GM19324 (cell line): Measurements from ENCODE around the gene RHEX.
"Not testable (repeated sequence)": the region's sequence is repeated elsewhere in the genome, so short reads cannot be mapped to it uniquely, and the experiment has no call there.

Experiments
- ATAC-seq: cut with Tn5 transposase; IDR thresholded peaks from one replicate; pipeline ENCODE4 v1.9.1; 2021; ENCODE audit warnings: mild to moderate bottlenecking, moderate library complexity; ENCODE audit not compliant: unreplicated experiment, low FRiP score

Gene RHEX, protein sequence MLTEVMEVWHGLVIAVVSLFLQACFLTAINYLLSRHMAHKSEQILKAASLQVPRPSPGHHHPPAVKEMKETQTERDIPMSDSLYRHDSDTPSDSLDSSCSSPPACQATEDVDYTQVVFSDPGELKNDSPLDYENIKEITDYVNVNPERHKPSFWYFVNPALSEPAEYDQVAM

DNA sequence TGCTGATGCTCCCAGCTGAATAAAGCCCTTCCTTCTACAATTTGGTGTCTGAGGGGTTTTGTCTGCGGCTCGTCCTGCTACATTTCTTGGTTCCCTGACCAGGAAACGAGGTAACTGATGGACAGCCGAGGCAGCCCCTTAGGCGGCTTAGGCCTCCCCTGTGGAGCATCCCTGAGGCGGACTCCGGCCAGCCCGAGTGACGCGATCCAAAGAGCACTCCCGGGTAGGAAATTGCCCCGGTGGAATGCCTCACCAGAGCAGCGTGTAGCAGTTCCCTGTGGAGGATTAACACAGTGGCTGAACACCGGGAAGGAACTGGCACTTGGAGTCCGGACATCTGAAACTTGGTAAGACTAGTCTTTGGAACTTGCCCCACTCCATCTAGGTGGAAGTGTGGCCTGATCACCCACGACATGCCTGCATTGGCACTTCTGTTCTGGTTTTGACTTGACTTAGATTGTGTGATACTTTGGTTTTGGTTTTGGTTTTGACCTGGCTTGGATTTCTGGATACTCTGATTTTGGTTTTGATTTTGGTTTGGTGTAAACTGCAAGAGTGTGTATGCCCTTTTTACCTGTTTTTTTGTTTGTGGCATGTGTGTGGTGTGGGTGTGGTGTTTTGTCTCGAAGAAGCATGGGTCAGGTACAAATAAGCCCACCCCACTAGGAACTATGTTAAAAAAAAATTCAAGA lies at the start of gene RHEX:
RHEX (plus strand) TSS at position 255 of the 692 bp plus-strand sequence. CDS start 44,656 bp downstream, outside the sequence.
- not testable (repeated sequence) for ATAC-seq

DNA sequence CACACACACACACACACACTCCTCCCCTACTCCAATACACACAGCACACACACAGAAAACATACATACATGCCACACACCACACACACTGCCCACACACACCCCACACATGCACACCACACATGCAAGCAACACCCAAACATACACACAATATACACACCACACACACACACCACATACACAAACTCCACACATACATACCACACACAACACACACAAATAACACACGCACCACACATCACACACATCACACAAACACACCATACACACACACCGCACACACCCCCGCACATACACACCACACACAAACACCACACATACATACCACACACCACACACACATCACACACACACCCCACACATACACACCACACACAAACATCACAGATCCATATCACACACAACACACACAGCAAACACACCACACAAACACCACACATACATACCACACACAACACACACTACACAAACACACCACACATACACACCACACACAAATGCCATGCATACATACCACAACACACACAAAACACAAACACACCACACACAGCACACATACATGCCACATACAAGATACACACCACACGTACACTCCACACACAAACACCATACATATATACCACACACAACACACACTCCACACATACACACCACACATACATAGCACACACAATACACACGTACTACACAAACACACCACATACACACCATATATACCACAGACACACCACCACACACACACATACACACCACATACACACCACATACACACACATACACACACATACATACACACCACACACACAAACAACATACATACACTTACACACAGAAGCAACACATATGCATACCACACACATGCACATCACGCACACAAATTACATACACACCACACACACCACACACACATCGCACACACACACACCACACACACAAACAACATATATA lies 48.8 kb upstream of the RHEX start:
- no peak for ATAC-seq

DNA sequence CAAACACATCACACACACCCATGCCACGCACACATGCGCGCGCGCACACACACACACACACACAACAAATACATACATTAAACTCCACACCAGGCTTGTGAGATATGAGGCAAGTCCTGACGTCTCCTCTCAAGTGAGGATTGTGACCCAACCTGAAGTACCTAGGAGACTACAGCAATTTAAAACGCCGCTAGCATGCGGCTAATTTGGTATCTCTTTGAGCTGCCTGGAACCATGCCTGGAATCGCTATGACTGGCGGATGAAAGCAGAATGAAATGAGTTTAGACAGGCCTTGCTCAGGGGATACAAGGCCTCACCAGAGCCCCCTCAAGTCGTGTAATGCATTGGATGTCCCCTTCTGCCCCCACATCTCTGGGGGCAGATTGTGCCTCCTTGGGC lies 48.1 kb upstream of the RHEX start:
- no peak for ATAC-seq

DNA sequence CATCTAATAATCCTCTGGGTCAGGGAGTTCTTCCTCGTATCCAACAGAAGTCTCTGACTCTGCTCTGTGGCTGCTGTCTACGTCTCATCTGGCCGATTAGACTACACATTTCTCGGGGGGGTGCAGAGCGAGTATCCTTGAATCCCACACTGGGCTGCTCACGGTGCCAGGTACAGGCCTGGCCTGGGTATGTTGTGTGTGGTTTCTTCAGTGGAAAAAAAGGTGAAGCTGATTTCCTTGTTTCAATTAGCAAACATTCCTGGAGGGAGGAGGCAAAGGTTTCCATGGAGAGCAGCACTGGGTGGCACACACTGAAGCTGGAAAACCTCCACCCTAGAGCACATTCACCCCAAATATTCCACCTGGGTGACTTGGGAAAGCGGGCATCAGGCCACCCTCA lies 47.7 kb upstream of the RHEX start:
- no peak for ATAC-seq

DNA sequence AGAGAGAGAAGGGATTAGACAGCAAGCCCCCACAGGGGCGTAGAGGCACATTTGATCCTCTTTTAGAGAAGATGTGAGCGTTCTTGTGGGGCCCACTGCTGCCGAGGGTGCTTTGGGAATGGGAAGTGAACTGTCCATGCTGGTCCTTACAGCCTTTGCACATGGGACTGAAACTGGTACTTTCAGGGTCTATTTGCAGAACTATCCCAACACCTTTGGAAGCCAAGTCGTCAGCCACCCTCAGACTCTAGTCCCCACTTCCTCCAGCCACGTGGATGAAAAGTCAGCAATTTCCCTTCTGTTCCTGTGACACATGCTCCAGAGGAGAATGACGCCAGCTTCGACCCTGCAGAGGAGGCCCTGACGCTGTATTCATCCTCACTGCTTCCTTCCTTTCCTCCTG lies 47.2 kb upstream of the RHEX start:
- no peak for ATAC-seq

DNA sequence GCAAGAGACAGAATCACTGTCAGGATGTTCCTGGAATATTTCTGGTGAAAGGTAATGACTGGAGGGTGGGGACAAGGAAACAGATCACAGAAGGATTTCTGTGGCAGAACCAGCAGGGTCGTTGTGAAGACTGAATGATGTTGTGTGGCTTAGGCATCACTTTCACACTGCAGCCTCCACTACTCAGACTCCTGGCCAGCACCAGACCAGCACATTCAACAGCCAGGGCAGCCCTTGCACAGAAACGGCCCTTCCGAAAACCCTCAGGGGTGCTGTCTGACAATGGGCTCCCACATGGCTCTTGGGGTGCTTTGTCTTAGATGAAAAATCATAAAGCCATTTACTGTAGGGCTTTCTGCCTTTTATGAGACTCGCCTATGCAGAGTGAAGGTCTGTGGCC lies 46.0 kb upstream of the RHEX start:
- no peak for ATAC-seq

DNA sequence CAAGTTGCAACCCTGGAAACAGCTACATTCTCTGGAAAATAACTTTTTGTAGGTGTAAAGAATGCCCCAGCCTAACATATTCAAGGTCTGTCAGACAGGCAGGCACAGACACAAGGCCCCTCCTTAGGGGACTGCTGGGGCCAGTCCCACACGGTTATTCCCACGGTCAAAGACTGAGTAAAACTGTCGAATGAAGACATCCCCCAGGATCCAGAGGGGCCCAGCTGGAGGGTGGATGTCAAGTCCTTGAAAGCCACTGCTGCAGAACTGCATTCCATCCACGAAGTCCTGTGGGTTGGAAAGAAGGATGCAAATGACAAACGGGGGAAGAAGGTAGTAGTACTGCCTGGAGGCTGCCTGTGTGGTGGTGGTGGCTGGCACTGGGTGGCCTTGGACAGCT lies 42.9 kb upstream of the RHEX start:
- ATAC-seq = no peak

DNA sequence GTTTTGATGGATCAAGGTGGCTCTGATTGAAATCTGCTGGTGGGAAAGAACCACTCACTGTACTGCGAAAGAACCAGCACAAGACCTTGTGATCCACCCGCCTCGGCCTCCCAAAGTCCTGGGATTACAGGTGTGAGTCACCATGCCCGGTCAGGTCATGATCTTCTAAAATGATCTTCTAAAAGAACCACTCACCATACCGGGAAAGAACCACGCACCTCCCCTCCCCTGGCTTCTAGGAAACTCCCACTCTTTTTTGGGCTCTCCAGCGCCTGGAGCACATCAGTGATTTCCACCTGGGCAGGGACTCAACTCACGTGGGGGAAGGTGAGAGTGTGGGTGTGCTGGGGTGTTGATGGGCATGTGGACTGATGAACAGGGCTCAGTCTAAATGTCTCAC lies 41.9 kb upstream of the RHEX start:
- no peak for ATAC-seq

DNA sequence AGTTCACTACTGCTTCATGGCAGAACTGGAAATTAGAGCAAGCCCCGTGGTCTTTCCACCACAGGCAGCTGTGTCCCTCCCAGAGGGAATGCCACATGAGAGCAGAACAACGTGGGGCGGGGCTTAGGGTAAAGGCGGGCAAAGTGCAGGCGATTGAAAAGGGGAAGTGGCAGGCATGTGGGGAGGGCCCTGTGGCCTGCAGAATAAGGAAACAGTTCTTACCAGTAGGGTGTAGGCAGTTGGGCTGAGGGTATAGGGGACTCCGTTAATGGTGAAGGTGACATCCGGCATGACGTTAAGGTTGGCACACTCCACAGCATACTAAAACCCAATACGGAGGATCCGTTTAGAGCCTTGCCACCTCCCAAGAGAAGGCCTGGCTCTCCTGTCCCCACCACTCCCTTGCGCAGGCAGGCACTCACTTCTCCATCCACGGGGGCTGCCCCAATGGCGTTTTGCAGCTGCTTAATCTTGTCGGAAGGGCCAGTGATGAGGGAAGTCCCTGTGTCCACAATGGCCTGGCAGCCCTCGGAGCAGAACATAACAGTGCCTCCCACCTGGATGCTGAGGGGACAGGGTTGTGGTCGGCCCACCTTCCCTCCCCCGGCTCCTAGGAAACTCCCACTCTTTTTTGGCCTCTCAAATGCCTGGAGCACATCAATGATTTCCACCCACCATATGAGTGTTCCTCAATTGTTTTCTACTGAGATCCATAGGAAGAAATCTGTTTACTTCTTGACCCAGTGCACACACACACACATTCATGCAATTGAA lies 40.7 kb upstream of the RHEX start:
- peak; percentile 87 for ATAC-seq

DNA sequence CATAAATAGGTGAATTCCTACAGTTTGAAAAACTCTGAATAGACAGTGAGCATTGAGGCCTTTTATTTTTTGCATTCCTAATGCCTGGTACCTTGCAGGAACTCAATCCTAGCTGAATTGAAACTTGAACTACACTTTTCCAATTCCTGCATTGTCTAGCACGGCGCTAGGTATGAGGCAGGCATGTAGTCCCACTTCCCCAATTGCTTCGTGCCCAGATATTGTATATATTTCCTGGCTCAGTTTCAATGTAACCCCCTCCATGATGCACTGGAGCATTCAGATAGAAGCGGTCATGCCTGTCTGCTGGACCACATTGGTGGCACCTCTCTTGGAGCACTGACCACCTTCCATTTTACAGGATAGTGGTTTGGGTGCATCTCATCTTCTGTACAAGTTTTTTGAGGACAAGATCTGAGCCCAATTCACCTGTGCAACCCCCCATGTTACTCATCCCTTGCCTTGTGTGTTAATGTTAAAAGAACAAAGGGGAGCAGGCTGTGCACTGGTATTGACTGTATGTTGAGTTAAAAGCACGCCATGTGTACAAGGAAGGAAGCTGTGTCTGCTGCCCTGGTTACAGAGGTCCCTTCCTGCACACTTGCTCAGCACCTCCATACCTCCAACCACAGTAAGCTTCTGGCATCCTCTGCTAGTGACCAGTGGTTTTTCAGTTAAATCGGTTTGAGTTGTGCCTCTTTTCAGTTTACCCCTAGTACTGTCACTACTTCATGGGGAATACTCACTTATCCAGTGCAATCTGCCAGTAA lies 39.8 kb upstream of the RHEX start:
- no peak for ATAC-seq

DNA sequence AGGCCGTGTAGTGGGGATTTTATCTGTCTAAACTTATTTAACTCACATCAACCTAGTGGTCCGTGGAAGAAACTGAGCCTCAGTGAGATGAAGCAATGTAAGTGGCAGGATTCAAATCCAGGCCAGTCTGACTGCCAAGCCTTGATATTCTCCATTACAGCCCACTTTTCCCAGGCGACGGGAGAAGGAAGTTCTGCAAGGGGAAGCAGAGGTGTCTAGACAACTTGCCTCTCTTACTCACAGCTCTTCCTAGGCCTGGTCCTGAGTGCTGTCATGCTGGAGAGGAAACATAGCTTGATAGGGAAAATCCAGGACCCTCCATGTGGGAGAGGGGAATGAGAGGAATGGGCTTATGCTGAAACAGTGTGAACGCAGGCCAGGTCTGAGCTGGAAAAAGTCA lies 38.4 kb upstream of the RHEX start:
- no peak for ATAC-seq

DNA sequence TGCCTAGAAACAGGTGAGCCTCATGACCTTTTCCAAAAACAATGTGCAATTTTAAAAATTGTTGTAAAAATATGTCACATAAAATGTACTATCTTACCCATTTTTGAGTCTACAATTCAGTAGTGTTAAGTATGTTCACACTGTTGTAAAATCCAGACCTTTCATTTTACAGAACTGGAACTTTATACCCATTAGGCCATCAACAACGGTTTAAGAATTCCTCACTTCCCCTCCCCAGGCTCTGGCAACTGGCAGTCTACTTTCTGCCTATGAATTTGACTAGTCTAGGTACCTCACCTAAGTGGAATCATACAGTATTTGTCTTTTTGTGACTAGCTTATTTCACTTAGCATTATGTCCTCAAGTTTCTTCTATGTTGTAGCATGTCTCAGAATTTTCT lies 37.9 kb upstream of the RHEX start:
- ATAC-seq = no peak

DNA sequence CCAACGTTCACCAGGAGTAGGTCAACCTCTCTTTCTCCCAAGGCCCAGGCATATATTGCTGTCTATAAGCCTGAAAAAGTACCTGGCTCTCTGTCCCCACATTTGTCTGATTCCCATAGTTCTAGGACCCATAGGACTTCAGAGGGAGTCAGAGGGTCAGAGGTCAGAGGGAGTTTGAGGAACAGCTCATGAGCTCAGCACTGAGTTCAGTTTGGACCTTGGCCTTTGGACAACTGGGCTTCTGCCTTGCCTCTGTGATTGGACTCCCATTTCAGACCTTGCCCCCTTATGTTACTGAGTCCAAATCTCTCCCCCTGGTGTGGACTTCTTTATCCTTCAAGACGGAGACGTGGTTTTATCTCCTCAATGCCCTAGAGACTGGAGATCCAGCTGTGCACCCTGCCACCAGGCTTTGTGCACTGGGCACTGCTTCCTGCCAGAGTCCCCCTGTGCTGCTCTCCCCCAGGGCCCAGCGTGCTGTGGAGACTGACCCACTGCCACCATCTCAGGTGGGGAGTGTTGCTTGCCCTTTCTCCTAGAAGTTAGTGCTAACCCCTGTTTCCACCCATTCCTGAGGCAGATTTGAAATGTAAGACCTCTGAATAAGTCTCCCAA lies 32.5 kb upstream of the RHEX start:
- no peak for ATAC-seq

DNA sequence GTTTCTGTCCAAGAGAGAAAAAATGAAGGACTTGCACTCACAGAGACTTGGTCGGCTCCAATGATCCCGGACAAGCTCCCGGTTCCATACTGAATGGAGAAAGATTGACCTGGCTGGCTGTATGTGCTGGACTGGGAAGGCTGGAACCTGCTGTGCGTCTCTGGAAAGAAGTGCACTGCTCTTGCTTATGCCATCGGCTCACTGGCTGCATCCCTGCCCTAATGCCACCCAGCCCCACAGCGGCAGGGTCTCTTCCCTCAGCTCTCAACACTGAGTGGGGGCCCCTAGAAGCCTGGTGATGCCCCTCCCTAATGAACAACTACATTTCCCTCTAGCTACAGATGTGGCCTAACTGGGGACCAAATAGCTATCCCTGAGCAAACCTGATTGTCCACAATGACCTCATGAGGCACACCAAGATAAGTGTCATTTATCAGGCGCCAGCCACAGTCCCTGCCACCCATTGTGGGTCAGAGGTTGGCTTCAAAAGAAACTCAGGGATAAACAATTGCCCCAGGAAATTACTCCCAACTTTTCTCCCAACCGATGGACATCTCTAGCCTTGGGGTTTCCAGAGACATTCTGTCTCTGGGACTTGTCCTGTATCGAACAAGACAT lies 31.9 kb upstream of the RHEX start:
- no peak for ATAC-seq

DNA sequence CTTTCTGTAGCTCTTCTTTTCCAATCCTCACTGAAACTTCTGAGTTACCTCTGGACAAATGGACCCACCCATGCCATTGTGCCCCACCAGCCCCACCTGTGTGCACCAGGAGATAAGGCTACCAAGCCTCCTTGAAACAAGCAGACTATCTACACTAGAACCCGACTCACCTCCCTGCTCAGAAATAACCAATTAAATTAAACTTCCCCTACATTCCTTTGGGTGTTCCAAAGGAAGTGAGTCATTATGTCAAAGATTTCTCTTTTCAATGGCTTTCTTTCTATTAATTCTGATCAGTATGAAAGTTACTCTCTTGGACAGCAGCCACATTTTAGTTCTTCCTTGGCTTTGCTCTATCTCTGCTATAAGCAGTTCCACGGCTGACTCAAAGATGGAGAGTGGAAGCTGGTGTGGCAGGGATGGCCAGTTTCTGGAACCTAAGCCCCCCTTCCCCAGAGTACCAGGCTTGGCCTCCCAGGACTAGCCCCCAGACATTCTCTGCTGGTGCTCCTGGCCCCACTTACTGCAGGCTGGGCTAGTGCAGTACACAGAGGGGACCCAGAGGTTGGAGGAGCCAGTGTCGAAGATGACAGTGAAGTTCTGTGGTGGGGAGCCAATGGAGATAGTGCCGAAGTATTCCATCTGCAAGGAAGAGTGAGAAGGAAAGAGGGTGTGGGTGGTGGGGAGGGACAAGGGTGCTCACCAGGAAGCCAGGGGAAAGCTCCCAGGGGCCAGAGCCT lies 31.2 kb upstream of the RHEX start:
- no peak for ATAC-seq

DNA sequence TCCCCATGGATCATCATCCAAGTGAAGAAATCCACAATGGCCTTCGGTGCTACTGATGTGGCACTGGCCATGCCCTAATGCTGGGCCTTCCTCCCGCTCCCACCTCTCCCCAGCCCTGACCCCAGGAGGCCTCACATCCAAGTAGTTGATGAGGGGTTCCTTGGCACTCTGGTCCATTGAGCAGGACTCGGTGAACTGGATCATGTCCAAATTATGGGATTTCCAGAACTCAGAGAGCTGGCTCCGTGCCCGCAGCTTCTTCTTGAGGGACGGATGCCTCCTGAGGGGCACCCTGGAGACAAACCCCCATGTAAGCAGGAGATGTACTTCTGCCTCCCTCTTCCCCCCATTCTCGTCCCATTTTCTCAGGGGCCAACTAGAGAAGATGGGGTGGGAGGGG lies 30.2 kb upstream of the RHEX start:
- ATAC-seq = no peak

DNA sequence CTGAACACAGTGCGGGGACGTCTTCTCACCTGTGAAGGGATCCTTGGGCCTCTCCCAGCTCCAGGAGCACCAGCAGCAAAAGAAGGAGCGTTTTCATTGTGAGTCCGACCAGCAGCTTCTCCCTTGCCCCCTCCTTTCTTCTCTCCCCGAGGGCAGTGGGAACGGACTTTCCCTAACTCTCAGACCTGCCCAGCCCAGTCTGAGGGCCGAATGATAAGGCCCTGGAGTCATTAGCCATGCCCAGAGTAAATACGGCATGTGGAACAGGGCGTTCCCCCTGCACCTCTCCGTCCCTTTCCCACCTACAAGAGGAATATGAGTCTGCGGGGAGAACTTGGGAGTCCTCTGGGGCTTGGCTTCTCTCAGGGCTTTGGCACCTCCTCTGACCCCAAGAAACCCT lies 29.3 kb upstream of the RHEX start, which contains the start of gene CTSE:
CTSE (minus strand) TSS at position 201 of the 400 bp plus-strand sequence; CDS start at position 97, 104 bp downstream.
- no peak for ATAC-seq

DNA sequence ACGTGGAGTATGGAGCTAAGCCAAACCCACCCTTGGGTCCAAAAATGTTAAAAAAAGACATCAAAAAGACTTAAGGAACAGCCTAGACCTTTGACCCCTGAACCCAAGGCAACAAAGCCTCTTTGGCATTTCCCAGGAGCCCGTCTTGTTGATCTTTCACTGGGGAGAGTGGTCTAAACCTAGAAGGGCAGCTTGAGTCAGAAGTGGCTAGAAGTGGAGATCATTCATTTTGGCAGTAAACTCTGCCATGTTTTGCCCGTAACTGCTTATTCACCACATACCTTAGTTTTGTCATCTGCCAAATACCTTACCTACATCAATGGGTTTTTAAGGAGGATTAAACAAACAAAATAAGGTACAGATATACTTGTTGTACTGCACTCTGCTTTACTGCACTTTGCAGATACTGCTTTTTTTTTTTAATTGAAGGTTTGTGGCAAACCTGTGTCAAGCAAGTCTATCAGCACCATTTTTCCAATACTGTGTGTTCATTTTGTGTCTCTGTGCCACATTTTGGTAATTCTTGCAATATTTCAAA lies 27.6 kb upstream of the RHEX start:
- no peak for ATAC-seq
